Keratinocyte (primary cell): ENCODE data around the gene TPM2. TPM values are rescaled to one million over a fixed set of nuclear protein-coding genes. Genes with fewer than 3 reads are reported as not detected.

Experiments used
- DNase-seq: peaks from one replicate; pipeline ENCODE4 v3.0.0-alpha.2; 2011; ENCODE audit warnings: low read depth, missing footprints, low spot score
- FAIRE-seq: peaks from 2 replicates; lab custom pipeline; 2011; peaks lifted over from hg19 to GRCh38; lab: Jason Lieb, UNC
- H2AFZ ChIP-seq: 2 replicates; pipeline ENCODE4 v1.6.0; 2012; ENCODE audit warnings: low read length, control low read depth, inconsistent platforms; ENCODE audit not compliant: control insufficient read depth
- H3K27ac ChIP-seq: 2 replicates; pipeline ENCODE4 v1.5.1; 2011; ENCODE audit warnings: low read length; ENCODE audit not compliant: control insufficient read depth, insufficient read depth
- H3K27me3 ChIP-seq: 3 replicates; pipeline ENCODE4 v1.6.0; 2011; ENCODE audit warnings: low read length; ENCODE audit not compliant: control insufficient read depth, insufficient read depth; ENCODE audit errors: extremely low read depth
- H3K36me3 ChIP-seq, 2 experiments: 2 replicates in 1 of 2; 3 replicates in 1 of 2; pipeline ENCODE4 v1.5.1; 2011; ENCODE audit warnings: low read length in 2 of 2, mild to moderate bottlenecking in 1 of 2; ENCODE audit not compliant: control insufficient read depth in 2 of 2, insufficient read depth in 2 of 2; ENCODE audit errors: extremely low read depth in 1 of 2
- H3K4me1 ChIP-seq: 3 replicates; pipeline ENCODE4 v1.5.1; 2011; ENCODE audit warnings: low read length; ENCODE audit not compliant: control insufficient read depth, insufficient read depth; ENCODE audit errors: extremely low read depth
- H3K4me2 ChIP-seq: 3 replicates; pipeline ENCODE4 v1.6.0; 2011; ENCODE audit warnings: low read depth, low read length; ENCODE audit not compliant: control insufficient read depth, insufficient read depth; ENCODE audit errors: extremely low read depth
- H3K4me3 ChIP-seq, 3 experiments: fragments of 200-600 bp in 1 of 3; sonication (generic) in 1 of 3; 2 replicates in 2 of 3; 3 replicates in 1 of 3; pipeline ENCODE4 v1.5.1; 2011 to 2016; ENCODE audit warnings: low read length in 3 of 3, mild to moderate bottlenecking in 3 of 3, control low read depth in 2 of 3, inconsistent platforms in 1 of 3, low read depth in 1 of 3, mixed read lengths in 1 of 3, mixed run types in 1 of 3, moderate library complexity in 1 of 3; ENCODE audit not compliant: control insufficient read depth in 2 of 3, insufficient read depth in 2 of 3; ENCODE audit errors: extremely low read depth in 1 of 3
- H3K79me2 ChIP-seq: 2 replicates; pipeline ENCODE4 v1.6.0; 2012; ENCODE audit warnings: low read length; ENCODE audit not compliant: control insufficient read depth, insufficient read depth
- H3K9ac ChIP-seq: 3 replicates; pipeline ENCODE4 v1.6.0; 2011; ENCODE audit warnings: low read length; ENCODE audit not compliant: control insufficient read depth, insufficient read depth; ENCODE audit errors: extremely low read depth
- H3K9me1 ChIP-seq: 3 replicates; pipeline ENCODE4 v1.6.0; 2011; ENCODE audit warnings: low read length; ENCODE audit not compliant: control insufficient read depth, insufficient read depth; ENCODE audit errors: extremely low read depth
- H3K9me3 ChIP-seq: 2 replicates; pipeline ENCODE4 v1.5.1; 2012; ENCODE audit warnings: low read depth, low read length; ENCODE audit not compliant: control insufficient read depth
- H4K20me1 ChIP-seq: 3 replicates; pipeline ENCODE4 v1.6.0; 2011; ENCODE audit warnings: low read length; ENCODE audit not compliant: control insufficient read depth, insufficient read depth; ENCODE audit errors: extremely low read depth
- CTCF ChIP-seq, 3 experiments: IDR thresholded peaks in 1 of 3; conservative IDR thresholded peaks in 1 of 3; optimal IDR thresholded peaks in 1 of 3; 2 replicates in 2 of 3; 3 replicates in 1 of 3; pipeline versions ENCODE3 to v1.5.1; 2011; ENCODE audit warnings: low read length in 3 of 3, mild to moderate bottlenecking in 3 of 3, moderate library complexity in 2 of 3, control low read depth in 1 of 3, inconsistent platforms in 1 of 3; ENCODE audit not compliant: insufficient read depth in 2 of 3; ENCODE audit errors: extremely low read depth in 1 of 3
- EZH2 ChIP-seq: IDR thresholded peaks from one replicate; pipeline ENCODE4 v1.6.1; 2012; ENCODE audit warnings: inconsistent platforms, mild to moderate bottlenecking, low read length, moderate library complexity
- dilution Hi-C: fragments of 300-500 bp; cut with MboI; formaldehyde crosslinking; loops from one replicate; pipeline ENCODE4 v1.7.0; 2020; ENCODE audit warnings: low sequenced_read_pairs; ENCODE audit not compliant: extremely low pct_ligation_motif_present
- polyA plus RNA-seq, 5 experiments: library from polyadenylated mRNA; depleted of rRNA in 3 of 5; stranded (reverse) in 3 of 5; stranded (forward) in 1 of 5; unstranded in 1 of 5; fragments of >200 nt; gene quantifications; 1 replicate in 1 of 5; 2 replicates in 3 of 5; 3 replicates in 1 of 5; pipeline versions ENCODE4 v1.2.1 to v1.2.3, GENCODE V29; 2011 to 2012; ENCODE audit warnings: missing spikeins in 2 of 5, low read depth in 1 of 5, low replicate concordance in 1 of 5

Gene TPM2
- polyA plus RNA-seq, 1 donor (not counting 4 experiments of a cell fraction or from before 2014, with no cell fraction given) = 53.1 TPM

GRCh38 chr9:35714123-35714522 is 24.4 kb upstream of the TPM2 start:
- Histone ChIP-seq H3K4me2 (no peak overlapping the region), H3K4me3 (no peak overlapping the region), H3K9me3 (no peaks in the 10 kb centered on the region), H2AFZ (no peak overlapping the region), H3K36me3 (peaks cover 70 to 81% of the 10 kb centered on the region in 2 experiments), H3K27me3 (no peaks in the 10 kb centered on the region), H3K27ac (no peak overlapping the region), H4K20me1 (peaks cover 3% of the 10 kb centered on the region), H3K9ac (no peak overlapping the region), H3K9me1 (no peaks in the 10 kb centered on the region), H3K4me1 (no peaks in the 10 kb centered on the region), H3K79me2 (no peaks in the 10 kb centered on the region)
- dilution Hi-C loops = no loop called here
- FAIRE-seq = no peak
- TF ChIP-seq CTCF (optimal IDR thresholded peaks at IDR 0.05 in 1 of 3, IDR thresholded peaks at IDR 0.05 in 1 of 3, conservative IDR thresholded peaks at IDR 0.05 in 1 of 3; ENCODE audit: extremely low read depth in 1 of 3, insufficient read depth in 2 of 3, low read length in 3 of 3) (no peak), EZH2 (no peak)
- DNase-seq = no peak

GRCh38 chr9:35713578-35713977 is 23.9 kb upstream of the TPM2 start:
- FAIRE-seq (no peak), DNase-seq (no peak)
- Histone ChIP-seq H3K9ac (no peak overlapping the region), H3K27me3 (no peaks in the 10 kb centered on the region), H3K4me1 (no peaks in the 10 kb centered on the region), H4K20me1 (peaks cover 3% of the 10 kb centered on the region), H3K4me3 (no peak overlapping the region), H3K9me1 (no peaks in the 10 kb centered on the region), H3K27ac (no peak overlapping the region), H2AFZ (no peak overlapping the region), H3K9me3 (no peaks in the 10 kb centered on the region), H3K4me2 (no peak overlapping the region), H3K36me3 (peaks cover 66 to 78% of the 10 kb centered on the region in 2 experiments), H3K79me2 (no peaks in the 10 kb centered on the region)
- TF ChIP-seq CTCF (optimal IDR thresholded peaks at IDR 0.05 in 1 of 3, IDR thresholded peaks at IDR 0.05 in 1 of 3, conservative IDR thresholded peaks at IDR 0.05 in 1 of 3; ENCODE audit: extremely low read depth in 1 of 3, insufficient read depth in 2 of 3, low read length in 3 of 3) (no peak), EZH2 (no peak)
- dilution Hi-C loops = no loop called here
